HepG2 (cell line): ENCODE data around the gene PIP4K2C. TPM values are rescaled to one million over a fixed set of nuclear protein-coding genes. Genes with fewer than 3 reads are reported as not detected.

Experiments
- ATF7 ChIP-seq, 2 experiments: fragments of 450-650 bp in 1 of 2; sonication (generic) in 1 of 2; formaldehyde crosslinking in 1 of 2; IDR thresholded peaks; 2 replicates each; pipeline versions ENCODE4 v1.4.0 to v1.6.1; 2016 to 2020; ENCODE audit warnings: antibody characterized with exemption in 1 of 2, mild to moderate bottlenecking in 1 of 2, missing genetic modification reagents in 1 of 2
- CEBPB ChIP-seq: IDR thresholded peaks from 2 replicates; pipeline ENCODE4 v1.6.1; 2011; ENCODE audit warnings: low read depth, low read length, improper control_type of control experiment, borderline replicate concordance
- CHD2 ChIP-seq: IDR thresholded peaks from 2 replicates; pipeline ENCODE4 v1.6.1; 2011; ENCODE audit warnings: low read depth, low read length, improper control_type of control experiment
- DDIT3 ChIP-seq: sonication (generic); formaldehyde crosslinking; IDR thresholded peaks from 2 replicates; pipeline ENCODE4 v1.4.0; 2020; ENCODE audit warnings: mild to moderate bottlenecking, missing genetic modification reagents
- FOXK1 ChIP-seq: sonication (generic); formaldehyde crosslinking; IDR thresholded peaks from 2 replicates; pipeline ENCODE4 v1.4.0; 2020; ENCODE audit warnings: low read depth, missing genetic modification reagents, borderline replicate concordance
- FOXM1 ChIP-seq: sonication (generic); formaldehyde crosslinking; IDR thresholded peaks from 2 replicates; pipeline ENCODE4 v1.5.0; 2020; ENCODE audit warnings: missing genetic modification reagents
- GTF2F1 ChIP-seq: fragments of 150-350 bp; IDR thresholded peaks from 2 replicates; pipeline ENCODE4 v1.6.1; 2014; ENCODE audit warnings: low read length
- JUNB ChIP-seq: sonication (generic); formaldehyde crosslinking; IDR thresholded peaks from 2 replicates; pipeline ENCODE4 v1.8.0; 2022; ENCODE audit warnings: missing genetic modification reagents, mild to moderate bottlenecking, borderline replicate concordance
- KDM1A ChIP-seq: IDR thresholded peaks from 2 replicates; pipeline ENCODE4 v1.6.1; 2016; ENCODE audit warnings: missing compliant biosample characterization
- KDM2A ChIP-seq: sonication (generic); formaldehyde crosslinking; IDR thresholded peaks from 2 replicates; pipeline ENCODE4 v1.4.0; 2020; ENCODE audit warnings: low read depth, missing genetic modification reagents, borderline replicate concordance
- LCORL ChIP-seq, 2 experiments: fragments of 450-650 bp in 1 of 2; sonication (generic) in 1 of 2; formaldehyde crosslinking in 1 of 2; IDR thresholded peaks; 2 replicates each; pipeline versions ENCODE4 v1.5.0 to v1.6.1; 2017 to 2020; ENCODE audit warnings: antibody characterized with exemption in 1 of 2, missing genetic modification reagents in 1 of 2
- NFE2L1 ChIP-seq: sonication (generic); formaldehyde crosslinking; IDR thresholded peaks from 2 replicates; pipeline ENCODE4 v1.4.0; 2020; ENCODE audit warnings: missing genetic modification reagents, mild to moderate bottlenecking, borderline replicate concordance
- NFIB ChIP-seq: sonication (generic); formaldehyde crosslinking; IDR thresholded peaks from 2 replicates; pipeline ENCODE4 v1.9.0; 2021; ENCODE audit warnings: missing genetic modification reagents, mild to moderate bottlenecking, borderline replicate concordance
- PPARG ChIP-seq: conservative IDR thresholded peaks from 2 replicates; pipeline ENCODE4 v1.6.1; 2016; ENCODE audit warnings: missing biosample characterization, missing genetic modification reagents
- SIN3A ChIP-seq: IDR thresholded peaks from 2 replicates; pipeline ENCODE4 v1.6.1; 2011; ENCODE audit warnings: low read depth, mild to moderate bottlenecking, control low read depth, low read length, borderline replicate concordance
- SIX4 ChIP-seq: sonication (generic); formaldehyde crosslinking; IDR thresholded peaks from 2 replicates; pipeline ENCODE4 v1.4.0; 2020; ENCODE audit warnings: missing genetic modification reagents
- SOX13 ChIP-seq, 3 experiments: fragments of 450-650 bp in 1 of 3; sonication (generic) in 1 of 3; formaldehyde crosslinking in 1 of 3; IDR thresholded peaks in 2 of 3; conservative IDR thresholded peaks in 1 of 3; 2 replicates each; pipeline versions ENCODE4 v1.5.0 to v1.6.1; 2016 to 2020; ENCODE audit warnings: antibody characterized with exemption in 1 of 3, mild to moderate bottlenecking in 1 of 3, missing compliant biosample characterization in 1 of 3, missing genetic modification reagents in 1 of 3, moderate library complexity in 1 of 3
- TFAP4 ChIP-seq: sonication (generic); IDR thresholded peaks from 2 replicates; pipeline ENCODE4 v1.6.1; 2016; ENCODE audit warnings: low read depth, borderline replicate concordance
- TRIM22 ChIP-seq: fragments of 450-650 bp; IDR thresholded peaks from 2 replicates; pipeline ENCODE4 v1.6.1; 2017
- ZBTB21 ChIP-seq: sonication (generic); formaldehyde crosslinking; IDR thresholded peaks from 2 replicates; pipeline ENCODE4 v1.4.0; 2020; ENCODE audit warnings: missing genetic modification reagents
- ZNF282 ChIP-seq: fragments of 450-650 bp; IDR thresholded peaks from 2 replicates; pipeline ENCODE4 v1.6.1; 2018; ENCODE audit not compliant: partially characterized antibody
- ZNF329 ChIP-seq: sonication (generic); formaldehyde crosslinking; IDR thresholded peaks from 2 replicates; pipeline ENCODE4 v1.9.0; 2021; ENCODE audit warnings: low read depth, mild to moderate bottlenecking, missing genetic modification reagents
- ZNF337 ChIP-seq: sonication (generic); formaldehyde crosslinking; IDR thresholded peaks from 2 replicates; pipeline ENCODE4 v1.5.1; 2020; ENCODE audit warnings: missing genetic modification reagents, low read depth, mild to moderate bottlenecking, borderline replicate concordance
- ZNF343 ChIP-seq: sonication (generic); formaldehyde crosslinking; IDR thresholded peaks from 2 replicates; pipeline ENCODE4 v1.4.0; 2020; ENCODE audit warnings: mild to moderate bottlenecking, missing genetic modification reagents
- ZNF83 ChIP-seq: sonication (generic); formaldehyde crosslinking; IDR thresholded peaks from 2 replicates; pipeline ENCODE4 v1.4.0; 2020; ENCODE audit warnings: missing genetic modification reagents, mild to moderate bottlenecking, borderline replicate concordance
- ZNF878 ChIP-seq: sonication (generic); formaldehyde crosslinking; IDR thresholded peaks from 2 replicates; pipeline ENCODE4 v1.8.1; 2023; ENCODE audit warnings: mild to moderate bottlenecking, missing genetic modification reagents, moderate library complexity
- ZSCAN12 ChIP-seq: sonication (generic); formaldehyde crosslinking; IDR thresholded peaks from 2 replicates; pipeline ENCODE4 v1.9.0; 2021; ENCODE audit warnings: mild to moderate bottlenecking, missing genetic modification reagents
- polyA plus RNA-seq, 8 experiments: library from polyadenylated mRNA; depleted of rRNA in 3 of 8; stranded (reverse) in 7 of 8; unstranded in 1 of 8; fragments of >200 nt; fragmentation: Illumina TruSeq in 4 of 8; extraction: Trizol in 4 of 8; gene quantifications; 2 replicates each; pipeline versions ENCODE4 v1.2.1 to v1.2.3, GENCODE V29; 2011 to 2016; ENCODE audit warnings: low read depth in 4 of 8, missing spikeins in 1 of 8, mixed read lengths in 1 of 8; ENCODE audit not compliant: insufficient read depth in 1 of 8
- total RNA-seq, 5 experiments: library from RNA; depleted of rRNA; stranded (reverse); fragments of >200 nt; fragmentation: Illumina TruSeq; extraction: Trizol; gene quantifications; 2 replicates each; pipeline ENCODE4 v1.2.3, GENCODE V29; 2016; ENCODE audit warnings: low read depth in 1 of 5

Gene PIP4K2C
- total and polyA plus RNA-seq, 2 of the 13 experiments (the other 11 are each of a cell fraction or from before 2014, with no cell fraction given): 23.3 to 26.4 TPM

GRCh38 chr12:57546438-57547287 is 44.3 kb upstream of the PIP4K2C start, which contains the start of gene DCTN2 (continued):
- no peak for TF ChIP-seq KDM1A (CRISPR knock-in tag)
- TF ChIP-seq TRIM22: no peak
- TF ChIP-seq LCORL (IDR thresholded peaks at IDR 0.05): no peak
- TF ChIP-seq LCORL (CRISPR knock-in tag; IDR thresholded peaks at IDR 0.05): peak; percentile 54
- TF ChIP-seq CHD2: peak; percentile 98
- 0 out of 2 replicates have a peak, but pooled peaks have one; percentile 24 for TF ChIP-seq CEBPB
- no peak; the same call in 1 of the 2 replicates for TF ChIP-seq ATF7 (IDR thresholded peaks at IDR 0.05)
- TF ChIP-seq ATF7 (CRISPR knock-in tag; IDR thresholded peaks at IDR 0.05): no peak; the same call in 1 of the 2 replicates
- no peak for TF ChIP-seq FOXK1 (CRISPR knock-in tag)
- TF ChIP-seq ZNF329 (CRISPR knock-in tag): no peak
- no peak for TF ChIP-seq ZNF282
- no peak for TF ChIP-seq ZNF337 (CRISPR knock-in tag)
- TF ChIP-seq ZSCAN12 (CRISPR knock-in tag): no peak
- TF ChIP-seq FOXM1: no peak
- no peak for TF ChIP-seq SIX4 (CRISPR knock-in tag)
- TF ChIP-seq ZNF878: no peak
- TF ChIP-seq PPARG: no peak
- TF ChIP-seq JUNB (CRISPR knock-in tag): no peak
- TF ChIP-seq NFE2L1: no peak
- TF ChIP-seq KDM2A (CRISPR knock-in tag): peak; percentile 51; the same call in 1 of the 2 replicates
- no peak for TF ChIP-seq ZNF83 (CRISPR knock-in tag)
- TF ChIP-seq TFAP4: no peak; the same call in 1 of the 2 replicates
- peak; percentile 77 for TF ChIP-seq SIN3A
- TF ChIP-seq ZBTB21 (CRISPR knock-in tag): no peak
- TF ChIP-seq SOX13 (IDR thresholded peaks at IDR 0.05): no peak
- no peak for TF ChIP-seq SOX13 (CRISPR knock-in tag; conservative IDR thresholded peaks at IDR 0.05 in 1 of 2, IDR thresholded peaks at IDR 0.05 in 1 of 2)
- TF ChIP-seq NFIB (CRISPR knock-in tag): no peak
- no peak for TF ChIP-seq DDIT3 (CRISPR knock-in tag)
- no peak for TF ChIP-seq GTF2F1
- no peak for TF ChIP-seq ZNF343 (CRISPR knock-in tag)
